Endothelial cell of umbilical vein (primary cell): ENCODE results near the gene OGT. TPM values are rescaled to one million over a fixed set of nuclear protein-coding genes. Genes with fewer than 3 reads are reported as not detected.

Experiments
- BruUV-seq: library from RNA; stranded (reverse); fragments of 400-500 nt; replicated peaks from 2 replicates; lab custom pipeline; 2021; lab: Mats Ljungman, UMichigan
- CTCF ChIA-PET: fragments of 300-600, 350-600 bp; sonication (Branson Sonifier 250); formaldehyde crosslinking; loops from one replicate; lab custom pipeline; 2021; ENCODE audit warnings: antibody characterized with exemption, inconsistent platforms; lab: Charles Lee
- POLR2A ChIA-PET: fragments of 300-600, 350-600 bp; sonication (Branson Sonifier 250); formaldehyde crosslinking; loops from one replicate; lab custom pipeline; 2021; ENCODE audit warnings: antibody characterized with exemption, inconsistent platforms; lab: Charles Lee
- DNase-seq: peaks from one replicate; pipeline ENCODE4 v3.0.0-alpha.2; 2011; ENCODE audit warnings: low read depth, low spot score
- FAIRE-seq: peaks from 2 replicates; lab custom pipeline; 2011; peaks lifted over from hg19 to GRCh38; lab: Jason Lieb, UNC
- H2AFZ ChIP-seq: 2 replicates; pipeline ENCODE4 v1.6.0; 2012; ENCODE audit warnings: low read depth, low read length, control low read depth, inconsistent platforms
- H3K27ac ChIP-seq: 2 replicates; pipeline ENCODE4 v1.5.1; 2011; ENCODE audit warnings: low read depth, mild to moderate bottlenecking, control low read depth, low read length, moderate library complexity; ENCODE audit not compliant: insufficient read depth
- H3K27me3 ChIP-seq, 2 experiments: 2 replicates each; pipeline versions ENCODE4 v1.6.0 to v1.6.1; 2011; ENCODE audit warnings: low read length in 2 of 2, mixed read lengths in 1 of 2; ENCODE audit not compliant: control insufficient read depth in 2 of 2, insufficient read depth in 2 of 2
- H3K36me3 ChIP-seq, 2 experiments: 2 replicates in 1 of 2; 3 replicates in 1 of 2; pipeline ENCODE4 v1.5.1; 2011; ENCODE audit warnings: low read length in 2 of 2, mild to moderate bottlenecking in 1 of 2, moderate library complexity in 1 of 2; ENCODE audit not compliant: control insufficient read depth in 2 of 2, insufficient read depth in 2 of 2; ENCODE audit errors: extremely low read depth in 1 of 2
- H3K4me1 ChIP-seq: 3 replicates; pipeline ENCODE4 v1.5.1; 2011; ENCODE audit warnings: mild to moderate bottlenecking, low read length; ENCODE audit not compliant: control insufficient read depth, insufficient read depth; ENCODE audit errors: extremely low read depth
- H3K4me2 ChIP-seq: 2 replicates; pipeline ENCODE4 v1.6.1; 2011; ENCODE audit warnings: low read length, control low read depth, mixed read lengths; ENCODE audit not compliant: insufficient read depth
- H3K4me3 ChIP-seq, 3 experiments: fragments of 200-600 bp in 1 of 3; sonication (generic), shearing (Covaris generic) in 1 of 3; replicated peaks in 1 of 3; 2 replicates each; pipeline ENCODE4 v1.5.1; 2011 to 2016; ENCODE audit warnings: control low read depth in 3 of 3, low read length in 3 of 3, mild to moderate bottlenecking in 2 of 3, inconsistent platforms in 1 of 3, low read depth in 1 of 3, moderate library complexity in 1 of 3; ENCODE audit not compliant: insufficient read depth in 1 of 3
- H3K79me2 ChIP-seq: 2 replicates; pipeline ENCODE4 v1.6.0; 2012; ENCODE audit warnings: low read length, inconsistent platforms; ENCODE audit not compliant: control insufficient read depth, insufficient read depth
- H3K9ac ChIP-seq: replicated peaks from 2 replicates; pipeline ENCODE3; 2011; ENCODE audit warnings: low read length, control low read depth; ENCODE audit not compliant: insufficient read depth; ENCODE audit errors: extremely low read depth
- H3K9me1 ChIP-seq: replicated peaks from 3 replicates; pipeline ENCODE4 v1.6.0; 2011; ENCODE audit warnings: mild to moderate bottlenecking, low read length; ENCODE audit not compliant: control insufficient read depth, insufficient read depth; ENCODE audit errors: extremely low read depth
- H3K9me3 ChIP-seq: replicated peaks from 2 replicates; pipeline ENCODE4 v1.5.1; 2012; ENCODE audit warnings: low read length, inconsistent platforms; ENCODE audit not compliant: control insufficient read depth, insufficient read depth
- H4K20me1 ChIP-seq: replicated peaks from 2 replicates; pipeline ENCODE3; 2011; ENCODE audit warnings: mild to moderate bottlenecking, low read length; ENCODE audit not compliant: control insufficient read depth, insufficient read depth; ENCODE audit errors: extremely low read depth
- EZH2 ChIP-seq: IDR thresholded peaks from 2 replicates; pipeline ENCODE4 v1.6.1; 2012; ENCODE audit warnings: borderline replicate concordance, low read depth, mild to moderate bottlenecking, moderate library complexity, low read length, inconsistent platforms; ENCODE audit not compliant: severe bottlenecking
- FOS ChIP-seq: IDR thresholded peaks from 2 replicates; pipeline ENCODE4 v1.6.1; 2011; ENCODE audit warnings: mild to moderate bottlenecking, low read length, moderate library complexity, borderline replicate concordance; ENCODE audit not compliant: insufficient read depth
- GATA2 ChIP-seq: IDR thresholded peaks from 2 replicates; pipeline ENCODE4 v1.7.0; 2011; ENCODE audit warnings: low read depth, mild to moderate bottlenecking, moderate library complexity, mixed read lengths, low read length; ENCODE audit not compliant: insufficient read length, insufficient read depth
- JUN ChIP-seq: IDR thresholded peaks from 2 replicates; pipeline ENCODE4 v1.6.1; 2011; ENCODE audit warnings: borderline replicate concordance, low read depth; ENCODE audit not compliant: insufficient read length, insufficient read depth
- MYC ChIP-seq: IDR thresholded peaks from one replicate; pipeline ENCODE4 v1.6.1; 2011; ENCODE audit warnings: mild to moderate bottlenecking, low read depth, low read length
- POLR2A ChIP-seq: IDR thresholded peaks from 2 replicates; pipeline ENCODE4 v1.6.1; 2012; ENCODE audit warnings: low read depth, mild to moderate bottlenecking, control low read depth, low read length
- POLR2AphosphoS5 ChIP-seq: IDR thresholded peaks from 2 replicates; pipeline ENCODE4 v1.6.1; 2012; ENCODE audit warnings: low read depth, mild to moderate bottlenecking, control low read depth, low read length, moderate library complexity; ENCODE audit not compliant: insufficient read depth
- dilution Hi-C: fragments of 300-500 bp; cut with MboI; formaldehyde crosslinking; loops from one replicate; pipeline ENCODE4 v1.15.0; 2019; ENCODE audit warnings: low sequenced_read_pairs; ENCODE audit not compliant: extremely low pct_ligation_motif_present
- intact Hi-C: fragments of 100-400 bp; cut with micrococcal nuclease; formaldehyde crosslinking; loops from one replicate; pipeline ENCODE4 v1.10.0; 2022
- polyA plus RNA-seq, 4 experiments: library from polyadenylated mRNA; depleted of rRNA in 3 of 4; stranded (reverse) in 3 of 4; unstranded in 1 of 4; fragments of >200 nt; gene quantifications; 2 replicates each; pipeline versions ENCODE4 v1.2.1 to v1.2.3, GENCODE V29; 2011 to 2012; ENCODE audit warnings: missing spikeins in 1 of 4
- total RNA-seq: library from RNA; stranded (reverse); gene quantifications from 2 replicates; pipeline ENCODE4 v1.2.3, GENCODE V29; 2021
- TF ChIP-seq, protein P1 (sequence below), 2 donors: IDR thresholded peaks; 1 replicate in 1 of 2; 2 replicates in 1 of 2; pipeline ENCODE4 v1.5.1; 2011; ENCODE audit warnings: low read length in 2 of 2, mild to moderate bottlenecking in 2 of 2, moderate library complexity in 2 of 2, control low read depth in 1 of 2, inconsistent platforms in 1 of 2, low read depth in 1 of 2; ENCODE audit not compliant: insufficient read depth in 1 of 2; ENCODE audit errors: extremely low read depth in 1 of 2
- TF ChIP-seq, protein P2 (sequence below): IDR thresholded peaks from 2 replicates; pipeline ENCODE4 v1.6.1; 2011; ENCODE audit not compliant: insufficient read depth, insufficient read length

OGT gene
- total and polyA plus RNA-seq, 2 donors (not counting 3 experiments of a cell fraction or from before 2014, with no cell fraction given), result 129 to 141 TPM

GRCh38 chrX:71525316-71525715 is 7.6 kb upstream of the OGT start:
- Histone ChIP-seq H3K79me2 (no peaks in the 10 kb centered on the region), H3K27me3 (no peaks in the 10 kb centered on the region), H3K9me3 (no peaks in the 10 kb centered on the region), H3K4me2 (no peak overlapping the region), H3K9me1 (no peaks in the 10 kb centered on the region), H3K9ac (no peak overlapping the region), H2AFZ (no peak overlapping the region), H4K20me1 (no peaks in the 10 kb centered on the region), H3K27ac (no peak overlapping the region), H3K4me1 (no peaks in the 10 kb centered on the region), H3K4me3 (no peak overlapping the region), H3K36me3 (no peaks in the 10 kb centered on the region)
- ChIA-PET POLR2A (no interaction called here), CTCF (no interaction called here)
- dilution Hi-C loops, result no loop called here
- no peak for TF ChIP-seq POLR2AphosphoS5
- TF ChIP-seq GATA2, result no peak
- no peak for TF ChIP-seq MYC
- TF ChIP-seq JUN, result no peak
- no peak for TF ChIP-seq FOS
- TF ChIP-seq, protein P1, sequence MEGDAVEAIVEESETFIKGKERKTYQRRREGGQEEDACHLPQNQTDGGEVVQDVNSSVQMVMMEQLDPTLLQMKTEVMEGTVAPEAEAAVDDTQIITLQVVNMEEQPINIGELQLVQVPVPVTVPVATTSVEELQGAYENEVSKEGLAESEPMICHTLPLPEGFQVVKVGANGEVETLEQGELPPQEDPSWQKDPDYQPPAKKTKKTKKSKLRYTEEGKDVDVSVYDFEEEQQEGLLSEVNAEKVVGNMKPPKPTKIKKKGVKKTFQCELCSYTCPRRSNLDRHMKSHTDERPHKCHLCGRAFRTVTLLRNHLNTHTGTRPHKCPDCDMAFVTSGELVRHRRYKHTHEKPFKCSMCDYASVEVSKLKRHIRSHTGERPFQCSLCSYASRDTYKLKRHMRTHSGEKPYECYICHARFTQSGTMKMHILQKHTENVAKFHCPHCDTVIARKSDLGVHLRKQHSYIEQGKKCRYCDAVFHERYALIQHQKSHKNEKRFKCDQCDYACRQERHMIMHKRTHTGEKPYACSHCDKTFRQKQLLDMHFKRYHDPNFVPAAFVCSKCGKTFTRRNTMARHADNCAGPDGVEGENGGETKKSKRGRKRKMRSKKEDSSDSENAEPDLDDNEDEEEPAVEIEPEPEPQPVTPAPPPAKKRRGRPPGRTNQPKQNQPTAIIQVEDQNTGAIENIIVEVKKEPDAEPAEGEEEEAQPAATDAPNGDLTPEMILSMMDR (IDR thresholded peaks at IDR 0.05; ENCODE audit: extremely low read depth in 1 of 2, insufficient read depth in 1 of 2, low read depth in 1 of 2, low read length in 2 of 2), result no peak
- TF ChIP-seq, protein P2, sequence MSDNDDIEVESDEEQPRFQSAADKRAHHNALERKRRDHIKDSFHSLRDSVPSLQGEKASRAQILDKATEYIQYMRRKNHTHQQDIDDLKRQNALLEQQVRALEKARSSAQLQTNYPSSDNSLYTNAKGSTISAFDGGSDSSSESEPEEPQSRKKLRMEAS, result no peak
- no peak for TF ChIP-seq EZH2
- TF ChIP-seq POLR2A, result no peak
- intact Hi-C loops, result no loop called here
- FAIRE-seq (no peak), DNase-seq (no peak)
- no TSS peak for BruUV-seq
